HepG2 (cell line): ENCODE results near the gene RBMS2. TPM values are rescaled to one million over a fixed set of nuclear protein-coding genes. Genes with fewer than 3 reads are reported as not detected.
A peak's percentile ranks its signal among the peaks of the same experiment; 100 is the strongest.

Experiments used
- ELK4 ChIP-seq: sonication (generic); formaldehyde crosslinking; IDR thresholded peaks from 2 replicates; pipeline ENCODE4 v1.9.0; 2021; ENCODE audit warnings: missing genetic modification reagents, borderline replicate concordance
- EP300 ChIP-seq, 3 experiments: sonication (generic) in 1 of 3; formaldehyde crosslinking in 1 of 3; IDR thresholded peaks; 2 replicates each; pipeline versions ENCODE4 v1.5.1 to v1.6.1; 2011 to 2020; ENCODE audit warnings: low read depth in 2 of 3, low read length in 2 of 3, borderline replicate concordance in 1 of 3, improper control_type of control experiment in 1 of 3, mild to moderate bottlenecking in 1 of 3, missing genetic modification reagents in 1 of 3, moderate library complexity in 1 of 3
- ESRRA ChIP-seq: sonication (generic); formaldehyde crosslinking; IDR thresholded peaks from 2 replicates; pipeline ENCODE4 v1.5.1; 2020; ENCODE audit warnings: mild to moderate bottlenecking, low read depth, missing genetic modification reagents
- FOXA1 ChIP-seq, 2 experiments: fragments of 450-650 bp in 1 of 2; sonication (generic) in 1 of 2; formaldehyde crosslinking in 1 of 2; IDR thresholded peaks; 2 replicates each; pipeline versions ENCODE4 v1.4.0 to v1.6.1; 2016 to 2020; ENCODE audit warnings: missing genetic modification reagents in 1 of 2
- FOXO4 ChIP-seq: sonication (generic); formaldehyde crosslinking; conservative IDR thresholded peaks from 2 replicates; pipeline ENCODE4 v1.8.1; 2023; ENCODE audit warnings: missing genetic modification reagents
- GRHL1 ChIP-seq: sonication (generic); formaldehyde crosslinking; conservative IDR thresholded peaks from 2 replicates; pipeline ENCODE4 v1.8.0; 2022; ENCODE audit warnings: missing genetic modification reagents
- GTF3A ChIP-seq: sonication (generic); formaldehyde crosslinking; conservative IDR thresholded peaks from 2 replicates; pipeline ENCODE4 v1.4.0; 2020; ENCODE audit warnings: mild to moderate bottlenecking, missing genetic modification reagents
- HNF4A ChIP-seq: sonication (generic); formaldehyde crosslinking; IDR thresholded peaks from 2 replicates; pipeline ENCODE4 v1.4.0; 2020; ENCODE audit warnings: missing genetic modification reagents
- IRF2 ChIP-seq: IDR thresholded peaks from 2 replicates; pipeline ENCODE4 v1.6.1; 2018; ENCODE audit warnings: missing genetic modification reagents, missing compliant biosample characterization
- RBFOX2 ChIP-seq: fragments of 200-400 bp; formaldehyde crosslinking; IDR thresholded peaks from 2 replicates; pipeline ENCODE4 v1.6.1; 2017; ENCODE audit warnings: low read depth, mild to moderate bottlenecking, low read length
- RFX5 ChIP-seq: IDR thresholded peaks from 2 replicates; pipeline ENCODE4 v1.6.1; 2011; ENCODE audit warnings: low read depth, low read length, improper control_type of control experiment
- SALL1 ChIP-seq: sonication (generic); formaldehyde crosslinking; IDR thresholded peaks from 2 replicates; pipeline ENCODE4 v1.8.0; 2022; ENCODE audit warnings: mild to moderate bottlenecking, missing genetic modification reagents
- SRF ChIP-seq: IDR thresholded peaks from 2 replicates; pipeline ENCODE4 v1.6.1; 2011; ENCODE audit warnings: mild to moderate bottlenecking, low read depth, low read length, moderate library complexity
- ZFP90 ChIP-seq: sonication (generic); formaldehyde crosslinking; IDR thresholded peaks from 2 replicates; pipeline ENCODE4 v1.8.0; 2022; ENCODE audit warnings: missing genetic modification reagents, mild to moderate bottlenecking, inconsistent platforms, borderline replicate concordance
- ZFP91 ChIP-seq: sonication (generic); formaldehyde crosslinking; IDR thresholded peaks from 2 replicates; pipeline ENCODE4 v1.9.0; 2022; ENCODE audit warnings: missing genetic modification reagents, mild to moderate bottlenecking, borderline replicate concordance
- ZGPAT ChIP-seq: IDR thresholded peaks from 2 replicates; pipeline ENCODE4 v1.6.1; 2016; ENCODE audit warnings: mild to moderate bottlenecking
- ZNF143 ChIP-seq: sonication (generic); formaldehyde crosslinking; IDR thresholded peaks from 2 replicates; pipeline ENCODE4 v1.4.0; 2020; ENCODE audit warnings: missing genetic modification reagents
- ZNF230 ChIP-seq: sonication (generic); formaldehyde crosslinking; IDR thresholded peaks from 2 replicates; pipeline ENCODE4 v1.4.0; 2020; ENCODE audit warnings: mild to moderate bottlenecking, missing genetic modification reagents
- ZNF33B ChIP-seq: sonication (generic); formaldehyde crosslinking; IDR thresholded peaks from 2 replicates; pipeline ENCODE4 v1.5.1; 2020; ENCODE audit warnings: mild to moderate bottlenecking, missing genetic modification reagents
- ZNF782 ChIP-seq: sonication (generic); formaldehyde crosslinking; IDR thresholded peaks from 2 replicates; pipeline ENCODE4 v1.4.0; 2020; ENCODE audit warnings: missing genetic modification reagents, mild to moderate bottlenecking, borderline replicate concordance
- polyA plus RNA-seq, 8 experiments: library from polyadenylated mRNA; depleted of rRNA in 3 of 8; stranded (reverse) in 7 of 8; unstranded in 1 of 8; fragments of >200 nt; fragmentation: Illumina TruSeq in 4 of 8; extraction: Trizol in 4 of 8; gene quantifications; 2 replicates each; pipeline versions ENCODE4 v1.2.1 to v1.2.3, GENCODE V29; 2011 to 2016; ENCODE audit warnings: low read depth in 4 of 8, missing spikeins in 1 of 8, mixed read lengths in 1 of 8; ENCODE audit not compliant: insufficient read depth in 1 of 8
- total RNA-seq, 5 experiments: library from RNA; depleted of rRNA; stranded (reverse); fragments of >200 nt; fragmentation: Illumina TruSeq; extraction: Trizol; gene quantifications; 2 replicates each; pipeline ENCODE4 v1.2.3, GENCODE V29; 2016; ENCODE audit warnings: low read depth in 1 of 5

Gene RBMS2
- total and polyA plus RNA-seq, 2 of the 13 experiments (the other 11 are each of a cell fraction or from before 2014, with no cell fraction given), result 0.53 to 7.4 TPM

GRCh38 chr12:56476972-56477432 is 44.6 kb upstream of the RBMS2 start (continued):
- no peak for TF ChIP-seq FOXO4 (CRISPR knock-in tag)
- TF ChIP-seq IRF2 (CRISPR knock-in tag), result no peak
- no peak for TF ChIP-seq GTF3A (CRISPR knock-in tag)
- TF ChIP-seq HNF4A, result peak; percentile 64
- no peak for TF ChIP-seq ZNF143 (CRISPR knock-in tag)
- TF ChIP-seq SALL1, result peak; percentile 68
- TF ChIP-seq EP300 (IDR thresholded peaks at IDR 0.05; ENCODE audit: low read depth in 2 of 2, low read length in 2 of 2), result peak in 1 of 2 experiments; percentile 38; a peak in 1 of 4 replicates
- TF ChIP-seq EP300 (CRISPR knock-in tag; IDR thresholded peaks at IDR 0.05; ENCODE audit: borderline replicate concordance), result no peak
- no peak for TF ChIP-seq RBFOX2
- TF ChIP-seq ZNF33B (CRISPR knock-in tag), result no peak
- TF ChIP-seq ZNF782, result no peak
- TF ChIP-seq ESRRA (CRISPR knock-in tag), result no peak
- no peak for TF ChIP-seq GRHL1 (CRISPR knock-in tag)
- no peak for TF ChIP-seq ELK4 (CRISPR knock-in tag)
- no peak for TF ChIP-seq ZNF230 (CRISPR knock-in tag)
- TF ChIP-seq SRF, result no peak
- TF ChIP-seq ZFP91 (CRISPR knock-in tag), result no peak
- no peak for TF ChIP-seq FOXA1 (IDR thresholded peaks at IDR 0.05)
- TF ChIP-seq FOXA1 (CRISPR knock-in tag; IDR thresholded peaks at IDR 0.05), result peak; percentile 35; the same call in 1 of the 2 replicates
- TF ChIP-seq ZGPAT (CRISPR knock-in tag), result no peak
- no peak for TF ChIP-seq ZFP90
- peak; percentile 49; the same call in 1 of the 2 replicates for TF ChIP-seq RFX5
